ENCODE results near the gene SH3TC1. TPM values are rescaled to one million over a fixed set of nuclear protein-coding genes. Genes with fewer than 3 reads are reported as not detected.

The SH3TC1 gene
- total RNA-seq, 2 donors from 2014 or later, result 12.2 to 22.2 TPM

DNA sequence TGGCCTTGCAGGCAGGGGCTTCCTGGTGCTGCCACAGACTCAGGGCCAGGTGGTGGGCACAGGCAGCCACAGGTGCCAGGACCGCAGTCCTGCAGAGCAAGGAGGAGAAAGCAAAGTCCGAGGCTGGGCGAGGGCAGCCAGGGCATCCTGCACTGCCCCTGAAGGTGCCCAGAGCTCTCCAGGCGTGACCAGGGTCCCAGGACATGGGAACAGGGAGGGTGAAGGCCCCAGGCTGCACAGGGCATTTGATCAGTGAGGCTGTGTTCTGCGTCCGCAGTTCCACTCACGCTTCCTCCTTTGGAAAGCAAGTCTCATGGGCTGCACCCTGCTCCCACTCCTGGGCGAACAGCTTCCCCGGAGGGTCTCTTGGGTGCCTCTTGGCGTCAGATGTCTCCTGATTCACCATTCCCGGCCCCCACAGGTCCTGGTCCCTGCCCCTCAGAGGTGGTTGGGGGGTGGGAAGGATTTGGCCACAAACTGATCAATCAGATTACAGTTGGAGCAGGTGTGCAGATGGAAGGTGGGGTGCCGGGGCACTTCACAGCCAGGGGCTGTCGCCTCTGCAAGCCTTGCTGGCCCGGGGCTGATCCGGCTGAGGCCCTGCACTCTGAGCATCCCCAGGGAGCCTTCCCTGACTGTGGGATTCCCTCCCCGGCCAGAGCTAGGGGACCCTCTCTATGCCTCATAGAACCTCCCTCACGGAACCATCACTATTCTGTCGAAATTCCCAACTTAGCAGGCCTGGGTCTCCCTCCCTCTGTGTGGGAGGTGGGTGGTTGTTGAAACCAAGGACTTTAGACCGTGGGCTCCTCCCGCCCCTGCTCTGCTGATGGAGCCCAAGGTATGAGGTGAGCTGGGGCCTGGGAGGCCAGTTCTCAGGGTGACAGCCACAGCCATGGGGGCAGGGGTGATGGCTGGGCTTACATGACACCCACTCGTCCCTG, 3.3 kb downstream of the SH3TC1 start:
- Mint-ChIP-seq H3K27ac (no peak overlapping the region), H3K9me3 (no peaks in the 10 kb centered on the region), H3K36me3 (no peaks in the 10 kb centered on the region)
- ATAC-seq (no peak), DNase-seq (ENCODE audit: low spot score in 2 of 2) (no peak)

DNA sequence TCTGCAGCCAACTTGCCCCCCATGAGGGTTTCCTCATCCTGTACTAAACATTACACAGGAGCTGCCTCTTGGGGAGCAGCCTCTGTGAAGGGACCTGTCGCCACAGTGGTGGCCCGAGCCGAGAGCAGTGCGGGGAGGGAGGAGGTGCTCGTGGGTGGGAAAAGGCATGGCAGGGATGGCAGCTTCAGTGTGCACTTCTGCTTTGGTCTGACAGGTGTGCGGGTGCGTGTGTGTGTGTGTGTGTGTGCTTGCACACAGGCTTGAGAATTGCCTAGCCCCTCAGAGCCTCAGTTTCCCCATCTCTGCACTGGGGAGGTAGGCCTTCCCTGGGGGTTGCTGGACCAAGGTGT, 3.9 kb downstream of the SH3TC1 start:
- no peaks in the 10 kb centered on the region for H3K36me3 Mint-ChIP-seq
- ATAC-seq (no peak), DNase-seq (ENCODE audit: low spot score in 2 of 2) (no peak)
- no peaks in the 10 kb centered on the region for H3K9me3 Mint-ChIP-seq
- no peak overlapping the region for H3K27ac Mint-ChIP-seq

DNA sequence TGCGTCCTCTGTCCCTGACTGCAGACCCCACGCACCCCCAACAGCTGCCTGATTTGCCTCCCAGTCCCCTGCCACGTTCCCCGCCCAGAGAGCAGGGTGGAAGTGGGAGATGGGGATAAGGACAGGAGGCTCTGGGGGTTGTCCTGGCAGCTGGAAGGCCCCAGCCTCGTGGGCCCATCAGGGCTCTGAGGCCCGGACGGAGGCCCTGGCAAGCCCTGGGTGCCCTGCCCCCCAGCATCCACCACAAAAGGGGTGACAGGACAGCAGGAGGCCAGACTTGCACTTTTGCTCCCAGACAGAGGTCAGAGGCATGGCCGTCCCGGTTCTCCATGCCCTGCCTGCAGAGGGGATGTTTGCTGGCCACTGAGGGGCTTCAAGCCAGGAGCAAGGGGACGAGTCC, 4.7 kb downstream of the SH3TC1 start:
- H3K36me3 Mint-ChIP-seq, result no peaks in the 10 kb centered on the region
- DNase-seq (ENCODE audit: low spot score in 2 of 2) (no peak), ATAC-seq (no peak)
- no peaks in the 10 kb centered on the region for H3K9me3 Mint-ChIP-seq
- no peak overlapping the region for H3K27ac Mint-ChIP-seq

DNA sequence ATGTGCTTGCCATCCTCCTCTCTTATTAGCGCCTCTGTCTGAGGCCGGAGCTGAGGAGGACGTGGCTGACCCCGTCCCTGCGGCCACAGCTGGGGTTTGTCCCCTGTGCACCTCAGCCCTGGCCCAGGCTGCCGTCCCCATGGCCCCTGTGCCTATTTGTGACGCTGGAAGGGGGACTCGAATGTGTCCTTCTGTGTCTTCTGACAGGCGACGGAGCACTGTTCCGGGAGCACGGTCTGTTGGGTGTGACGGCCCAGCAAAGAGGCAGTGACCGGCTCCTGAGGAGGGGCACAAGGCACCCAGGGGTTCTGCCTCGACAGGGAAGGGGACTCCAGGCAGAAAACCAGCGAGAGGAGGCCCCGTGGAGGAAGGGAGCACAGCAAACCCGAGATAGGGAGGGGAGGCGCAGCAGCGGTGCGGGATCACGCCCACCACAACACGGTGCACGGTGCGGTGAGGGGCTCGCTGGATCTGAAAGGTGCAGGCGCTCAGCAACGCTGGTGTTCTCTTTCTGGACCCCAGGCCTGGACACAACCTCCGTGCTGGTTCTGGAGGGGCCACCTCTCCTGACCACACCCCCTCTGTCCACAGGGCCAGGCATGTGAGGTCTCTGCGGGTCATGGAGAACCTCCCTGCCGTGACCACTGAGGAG, 5.6 kb downstream of the SH3TC1 start:
- Mint-ChIP-seq H3K27ac (no peak overlapping the region), H3K36me3 (no peaks in the 10 kb centered on the region), H3K9me3 (no peaks in the 10 kb centered on the region)
- ATAC-seq, result no peak
- DNase-seq (ENCODE audit: low spot score in 2 of 2), result no peak

DNA sequence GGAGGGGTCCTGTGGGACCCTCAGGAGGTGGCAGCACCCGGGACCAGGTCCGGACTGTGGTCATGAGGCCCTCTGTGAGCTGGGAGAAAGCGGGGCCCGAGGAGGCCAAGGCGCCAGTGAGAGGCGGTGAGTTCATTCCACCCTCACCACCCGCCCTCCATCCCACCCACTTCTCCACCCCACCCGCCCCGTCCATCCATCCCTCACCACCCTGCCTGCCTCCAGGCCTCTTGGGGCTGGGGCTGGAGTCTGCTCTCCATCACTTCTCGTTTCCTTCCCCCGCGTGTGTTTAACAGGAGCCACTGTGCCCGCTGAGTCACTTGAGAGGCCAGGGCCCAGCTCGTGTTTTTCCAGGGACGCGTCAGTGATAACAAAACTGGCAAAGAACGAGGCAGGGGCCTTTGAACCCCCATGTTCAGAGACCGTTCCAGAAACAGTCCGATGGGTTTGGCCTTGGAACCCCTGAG, 6.2 kb downstream of the SH3TC1 start:
- no peak for DNase-seq (ENCODE audit: low spot score in 2 of 2)
- Mint-ChIP-seq H3K27ac (peak overlapping the region in 1 of 2 donors; percentile 79), H3K9me3 (no peaks in the 10 kb centered on the region), H3K36me3 (no peaks in the 10 kb centered on the region)
- ATAC-seq, result no peak

DNA sequence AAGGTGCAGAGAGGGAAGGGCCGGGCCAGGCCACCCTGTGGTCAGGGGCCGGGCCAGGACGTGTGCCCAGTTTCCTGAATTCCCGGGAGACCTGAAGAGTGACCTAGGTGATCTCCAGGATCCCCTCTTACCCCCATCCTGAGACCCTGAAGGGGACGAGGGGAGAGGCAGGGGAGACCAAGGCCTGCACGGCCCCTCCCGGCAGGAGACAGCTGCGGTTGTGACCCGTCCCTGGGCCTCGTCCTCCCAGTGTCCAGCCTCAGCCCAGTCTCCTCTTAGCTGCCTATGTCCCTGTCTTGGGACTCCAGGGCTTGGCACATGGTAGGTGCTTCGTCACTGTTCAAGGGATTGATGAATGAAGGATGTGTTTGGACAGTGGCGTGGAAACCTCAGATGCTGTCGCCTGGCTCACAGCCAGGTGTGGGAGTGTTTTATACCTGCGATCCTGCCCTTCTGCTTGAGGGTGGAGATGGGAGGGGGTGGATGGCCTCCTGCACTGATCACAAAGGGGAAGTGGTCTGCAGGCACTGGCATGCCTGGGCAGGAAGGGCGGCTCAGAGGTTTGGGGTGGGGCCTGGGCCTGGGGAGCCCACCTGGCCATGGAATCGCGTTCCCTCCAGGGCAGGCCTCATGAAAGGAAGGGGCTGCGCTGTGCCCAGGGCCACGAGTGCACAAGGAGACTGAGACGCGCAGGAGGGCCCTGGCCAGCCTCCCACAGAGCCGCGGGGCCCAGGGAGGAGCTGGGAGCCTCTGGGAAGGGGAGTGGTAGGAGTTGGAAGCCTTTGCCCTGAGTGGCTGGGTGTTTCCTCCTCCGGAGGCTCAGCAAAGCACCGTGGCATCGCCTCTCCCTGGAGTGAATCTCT, 6.9 kb downstream of the SH3TC1 start:
- DNase-seq (ENCODE audit: low spot score in 2 of 2), result no peak
- Mint-ChIP-seq H3K27ac (peak overlapping the region in 1 of 2 donors; percentile 79), H3K9me3 (no peaks in the 10 kb centered on the region), H3K36me3 (no peaks in the 10 kb centered on the region)
- ATAC-seq, result no peak

DNA sequence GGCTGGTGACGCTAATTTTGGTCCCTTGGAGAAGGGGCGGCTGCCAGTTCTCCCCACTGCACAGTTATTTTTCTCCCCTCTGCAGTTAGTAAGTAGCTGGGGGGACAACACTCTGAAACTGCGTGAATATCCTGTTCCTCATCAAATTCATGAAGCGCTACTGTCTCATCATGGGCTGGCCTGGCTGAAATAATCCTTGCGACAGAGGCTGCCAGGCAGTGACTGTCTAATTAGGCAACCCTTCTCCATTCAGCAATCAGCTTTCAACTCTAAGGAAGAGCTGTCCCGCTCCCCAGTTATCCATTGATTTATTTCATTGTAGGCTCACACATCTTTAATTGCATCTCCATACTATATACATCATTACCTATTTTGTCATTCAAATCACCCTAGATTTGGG, 8.2 kb downstream of the SH3TC1 start:
- ATAC-seq (no peak), DNase-seq (ENCODE audit: low spot score in 2 of 2) (no peak)
- H3K27ac Mint-ChIP-seq, result no peak overlapping the region

DNA sequence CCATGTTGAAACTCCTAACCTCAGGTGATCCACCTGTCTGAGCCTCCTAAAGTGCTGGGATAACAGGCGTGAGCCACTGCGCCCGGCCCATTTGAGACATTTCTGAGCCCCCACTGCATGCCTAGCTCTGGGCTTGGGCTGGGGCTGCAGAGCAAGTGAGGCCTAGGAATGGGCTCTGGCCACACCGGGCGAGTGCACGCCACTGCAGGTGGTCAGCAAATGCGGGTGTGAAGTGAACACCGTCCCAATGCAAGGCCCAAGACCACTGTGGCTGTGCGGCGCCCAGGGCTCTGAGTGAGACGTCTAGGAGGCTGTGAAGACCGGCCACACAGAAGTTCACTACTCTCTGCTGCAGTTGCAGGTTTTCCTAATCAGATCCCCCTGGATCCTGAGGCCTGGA, 9.5 kb downstream of the SH3TC1 start:
- no peak for DNase-seq (ENCODE audit: low spot score in 2 of 2)
- no peak for ATAC-seq
- no peak overlapping the region for H3K27ac Mint-ChIP-seq
- no peaks in the 10 kb centered on the region for H3K36me3 Mint-ChIP-seq
- H3K9me3 Mint-ChIP-seq, result no peaks in the 10 kb centered on the region

More for the DNA sequence above, 8.2 kb downstream of the SH3TC1 start:
- no peaks in the 10 kb centered on the region for H3K9me3 Mint-ChIP-seq
- no peaks in the 10 kb centered on the region for H3K36me3 Mint-ChIP-seq

DNA sequence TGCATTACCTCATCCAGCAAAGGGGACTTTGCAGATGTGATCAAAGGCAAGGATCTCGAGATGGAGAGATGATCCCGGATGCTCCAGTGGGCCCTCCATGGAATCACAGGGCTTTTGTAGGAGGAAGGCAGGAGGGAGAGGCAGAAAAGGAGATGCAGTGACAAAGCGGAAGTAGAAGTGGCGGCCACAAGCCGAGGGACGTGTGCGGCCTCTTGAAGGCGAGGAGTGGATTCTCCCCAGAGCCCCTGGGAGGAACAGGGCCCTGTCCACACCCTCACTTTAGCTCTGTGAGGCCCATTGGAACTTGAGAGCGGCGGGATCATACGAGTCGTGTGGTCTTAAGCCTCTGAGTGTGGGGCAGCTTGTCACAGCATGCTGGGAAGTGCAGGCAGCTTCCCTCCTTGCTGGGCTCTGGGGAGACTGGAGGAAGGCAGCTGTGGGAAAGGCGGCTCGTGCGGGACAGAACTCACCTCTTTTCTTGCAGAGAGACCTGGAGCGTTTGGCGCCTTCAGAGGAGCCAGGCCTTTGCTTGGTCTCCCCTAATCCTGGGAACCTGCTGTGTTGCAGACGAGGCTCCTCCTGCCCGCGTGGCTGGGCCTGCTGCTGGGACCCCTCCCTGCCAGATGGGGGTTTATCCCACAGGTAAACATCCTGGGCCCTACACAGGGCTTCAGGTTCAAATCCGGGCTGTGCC, 10.2 kb downstream of the SH3TC1 start:
- Mint-ChIP-seq H3K27ac (no peak overlapping the region), H3K36me3 (no peaks in the 10 kb centered on the region), H3K9me3 (no peaks in the 10 kb centered on the region)
- ATAC-seq, result no peak
- DNase-seq (ENCODE audit: low spot score in 2 of 2), result no peak

DNA sequence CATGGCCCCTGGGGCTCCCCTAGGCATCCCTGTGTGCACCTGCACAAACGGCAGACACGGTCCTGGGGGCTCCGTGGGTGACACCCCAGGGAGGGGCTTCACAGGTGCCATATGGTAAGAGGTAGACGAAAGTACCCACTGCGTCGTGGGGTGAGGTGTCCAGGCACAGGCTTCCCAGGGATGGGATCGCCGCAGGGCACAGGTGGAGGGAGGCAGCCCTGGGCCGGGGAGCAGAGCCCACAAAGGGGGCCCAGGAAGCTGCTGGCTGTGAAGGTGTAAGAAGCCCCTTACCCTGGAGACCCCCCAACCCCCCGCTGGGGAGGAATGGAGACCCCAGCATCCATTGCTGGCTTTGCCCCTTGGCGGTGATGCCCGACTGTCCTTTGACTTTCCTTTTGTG, 10.9 kb downstream of the SH3TC1 start:
- Mint-ChIP-seq H3K36me3 (no peaks in the 10 kb centered on the region), H3K27ac (no peak overlapping the region), H3K9me3 (no peaks in the 10 kb centered on the region)
- no peak for DNase-seq (ENCODE audit: low spot score in 2 of 2)
- ATAC-seq, result no peak

DNA sequence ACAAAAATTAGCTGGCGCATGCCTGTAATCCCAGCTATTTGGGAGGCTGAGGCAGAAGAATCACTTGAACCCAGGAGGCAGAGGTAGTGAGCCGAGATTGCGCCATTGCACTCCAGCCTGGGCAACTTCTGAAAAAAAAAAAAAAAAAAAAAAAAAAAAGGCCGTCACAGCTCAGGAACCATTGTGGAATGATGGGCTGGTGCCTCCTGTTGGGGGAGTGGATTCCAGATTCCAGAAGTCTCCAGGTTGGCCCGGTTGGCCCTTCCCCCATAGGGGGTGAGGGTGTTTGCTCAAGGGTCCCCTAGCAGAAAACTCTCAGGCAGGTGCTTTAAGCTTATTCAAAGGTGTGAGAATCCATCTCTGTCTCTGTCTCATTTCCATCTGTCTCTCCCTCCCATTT, 11.5 kb downstream of the SH3TC1 start:
- DNase-seq (ENCODE audit: low spot score in 2 of 2), result no peak
- Mint-ChIP-seq H3K27ac (no peak overlapping the region), H3K9me3 (no peaks in the 10 kb centered on the region), H3K36me3 (no peaks in the 10 kb centered on the region)
- ATAC-seq, result no peak

DNA sequence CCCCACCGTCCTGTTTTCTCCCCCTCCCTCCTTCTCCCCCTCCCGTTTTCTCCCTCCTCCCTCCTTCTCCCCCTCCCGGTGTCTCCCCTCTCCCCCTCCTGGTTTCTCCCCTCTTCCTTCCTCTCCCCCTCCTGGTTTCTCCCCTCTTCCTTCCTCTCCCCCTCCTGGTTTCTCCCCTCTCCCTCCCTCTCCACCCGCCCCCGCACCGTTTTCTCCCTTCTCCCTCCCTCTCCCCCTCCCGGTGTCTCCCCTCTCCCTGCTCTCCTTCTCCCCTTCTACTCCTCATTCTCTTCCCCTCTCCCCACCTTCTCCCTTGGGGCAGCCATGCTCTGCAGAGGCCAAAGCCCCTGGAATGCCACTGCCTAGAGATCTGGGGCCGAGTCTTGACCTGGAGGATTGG, 12.2 kb downstream of the SH3TC1 start:
- H3K36me3 Mint-ChIP-seq, result no peaks in the 10 kb centered on the region
- ATAC-seq, result no peak

DNA sequence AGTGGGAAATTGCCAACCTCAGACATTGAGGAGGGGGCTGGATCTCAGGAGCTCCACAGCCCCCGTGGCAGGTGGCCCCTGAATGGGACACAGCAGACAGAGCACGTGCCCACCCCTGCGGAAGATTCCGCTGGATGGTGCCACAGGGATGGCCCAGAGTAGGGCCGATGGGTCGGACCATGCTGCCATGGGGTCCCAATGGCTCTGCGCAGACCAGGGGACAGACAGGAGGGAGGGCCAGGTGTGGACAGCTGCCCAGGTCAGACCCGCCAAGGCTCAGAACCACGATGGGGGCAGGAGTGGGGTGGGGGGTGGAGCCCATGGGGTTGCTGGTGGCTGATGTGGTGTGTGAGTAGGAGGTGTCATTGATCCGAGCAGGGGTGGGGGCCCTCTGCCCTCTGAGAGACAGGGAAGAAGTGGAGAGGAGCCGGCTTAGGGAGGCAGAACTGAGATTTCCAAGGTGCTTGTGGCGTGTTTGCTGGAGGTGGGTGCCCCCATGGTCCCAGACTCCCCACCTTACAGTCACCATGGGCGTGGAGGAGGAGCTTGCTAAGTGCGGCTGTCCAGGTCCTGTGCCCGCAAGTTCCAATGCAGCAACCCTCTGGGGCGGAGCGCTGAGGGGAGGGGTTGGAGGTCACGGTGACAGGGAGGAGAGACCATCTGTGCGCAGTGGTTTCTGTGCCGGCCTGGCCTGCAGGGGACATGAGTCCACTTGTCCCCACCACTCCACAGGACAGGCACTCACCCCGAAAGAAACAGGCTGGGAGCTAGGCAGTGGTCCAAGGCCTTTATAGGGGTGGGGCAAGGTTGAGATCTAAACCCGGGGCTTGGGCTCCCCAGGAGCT, 12.9 kb downstream of the SH3TC1 start:
- DNase-seq (ENCODE audit: low spot score in 2 of 2) (no peak), ATAC-seq (no peak)
- Mint-ChIP-seq H3K27ac (peak overlapping the region; percentile 30 to 86), H3K9me3 (no peaks in the 10 kb centered on the region), H3K36me3 (no peaks in the 10 kb centered on the region)

More for the DNA sequence above, 12.2 kb downstream of the SH3TC1 start:
- no peaks in the 10 kb centered on the region for H3K9me3 Mint-ChIP-seq
- peak overlapping the region in 1 of 2 donors; percentile 30 for H3K27ac Mint-ChIP-seq
- no peak for DNase-seq (ENCODE audit: low spot score in 2 of 2)

DNA sequence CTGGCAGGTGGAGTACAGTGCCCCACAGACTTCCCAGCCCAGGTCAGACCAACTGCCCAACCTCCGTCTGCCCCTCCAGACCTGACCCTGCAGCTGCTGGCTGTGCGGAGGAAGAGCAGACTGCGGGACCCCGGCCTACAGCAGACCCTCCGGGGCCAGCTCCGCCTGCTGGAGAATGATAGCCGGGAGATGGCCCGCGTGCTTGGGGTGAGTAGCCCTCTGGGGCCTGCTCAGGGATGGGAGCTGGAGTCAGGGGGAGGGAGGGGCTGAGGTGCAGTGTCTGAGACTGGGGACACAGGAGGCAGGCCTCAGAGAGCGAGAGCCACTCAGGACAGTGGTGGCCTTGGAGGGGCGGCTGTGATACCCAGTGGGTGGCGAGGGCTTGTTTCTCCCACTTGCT, 13.5 kb downstream of the SH3TC1 start:
- H3K27ac Mint-ChIP-seq, result peak overlapping the region in 1 of 2 donors; percentile 86
- ATAC-seq, result peak in 1 of 2 donors; percentile 18
- no peaks in the 10 kb centered on the region for H3K9me3 Mint-ChIP-seq
- no peaks in the 10 kb centered on the region for H3K36me3 Mint-ChIP-seq
- DNase-seq (ENCODE audit: low spot score in 2 of 2), result no peak

DNA sequence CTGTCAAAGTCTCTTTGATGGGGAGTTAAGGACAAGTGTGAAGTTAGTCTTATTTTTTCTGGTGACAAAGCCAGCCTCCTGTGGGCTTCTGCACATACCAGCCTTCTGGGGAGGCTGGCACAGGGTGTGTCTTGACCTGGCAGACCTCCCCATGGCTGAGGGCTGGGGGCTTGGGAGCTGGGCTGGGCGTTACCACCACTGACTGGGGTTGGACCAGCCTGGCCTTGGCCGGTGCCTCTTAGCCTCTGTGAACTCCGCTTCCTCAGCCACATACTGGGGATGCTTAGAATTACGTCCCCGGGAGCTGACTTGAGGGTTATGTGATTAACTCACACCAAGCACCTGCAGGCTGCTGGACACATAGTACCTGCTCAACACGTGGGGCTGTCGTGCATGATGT, 14.0 kb downstream of the SH3TC1 start:
- Mint-ChIP-seq H3K36me3 (no peaks in the 10 kb centered on the region), H3K9me3 (no peaks in the 10 kb centered on the region), H3K27ac (no peak overlapping the region)
- DNase-seq (ENCODE audit: low spot score in 2 of 2) (no peak), ATAC-seq (no peak)

DNA sequence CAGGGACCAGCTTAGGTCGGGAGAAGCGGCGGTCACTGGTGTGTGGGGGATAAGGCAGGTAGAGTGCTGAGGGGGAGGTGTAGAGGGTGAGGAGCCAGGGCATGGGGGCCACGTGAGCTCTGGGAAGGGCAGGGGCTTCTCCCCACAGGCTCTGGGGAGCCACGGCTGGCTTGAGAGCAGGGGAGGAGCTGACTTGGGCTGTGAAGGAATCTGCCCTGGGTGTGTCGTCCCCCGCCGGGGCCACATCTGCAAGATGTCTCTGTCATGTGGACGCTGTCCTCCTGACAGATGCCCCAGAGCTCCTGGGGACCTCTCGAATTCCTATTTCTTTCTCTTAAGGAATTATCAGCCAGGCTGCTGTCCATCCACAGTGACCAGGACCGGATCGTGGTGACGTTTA, 15.0 kb downstream of the SH3TC1 start:
- no peak for DNase-seq (ENCODE audit: low spot score in 2 of 2)
- no peak for ATAC-seq
- no peaks in the 10 kb centered on the region for H3K9me3 Mint-ChIP-seq
- no peak overlapping the region for H3K27ac Mint-ChIP-seq
- H3K36me3 Mint-ChIP-seq, result no peaks in the 10 kb centered on the region
